Right lung (tissue), 10 donors: ENCODE results near the gene HACD4. TPM values are rescaled to one million over a fixed set of nuclear protein-coding genes. Genes with fewer than 3 reads are reported as not detected.

Experiments used
- DNase-seq, 2 donors: peaks; one replicate each; pipeline ENCODE4 v3.0.0-alpha.2; 2013
- long read RNA-seq, 8 donors: transcript quantifications; one replicate each; lab custom pipeline, GENCODE V29; 2026
- polyA plus RNA-seq, 5 donors: library from polyadenylated mRNA; unstranded; fragments of 120-200 nt; gene quantifications; one replicate each; pipeline versions ENCODE4 v1.2.1 to v1.2.3, GENCODE V29; 2013; ENCODE audit warnings: inconsistent platforms in 1 of 5, low replicate concordance in 1 of 5; ENCODE audit not compliant: insufficient read length in 5 of 5, insufficient read depth in 1 of 5

Gene HACD4, protein sequence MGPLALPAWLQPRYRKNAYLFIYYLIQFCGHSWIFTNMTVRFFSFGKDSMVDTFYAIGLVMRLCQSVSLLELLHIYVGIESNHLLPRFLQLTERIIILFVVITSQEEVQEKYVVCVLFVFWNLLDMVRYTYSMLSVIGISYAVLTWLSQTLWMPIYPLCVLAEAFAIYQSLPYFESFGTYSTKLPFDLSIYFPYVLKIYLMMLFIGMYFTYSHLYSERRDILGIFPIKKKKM
- 10 to 100 TPM in 3 of 5 donors, 1 to 10 TPM in 2; 7.3 to 12.3 (median 11.2) TPM for polyA plus RNA-seq
- long read RNA-seq, donor 1, full-length matches to known transcripts, result 10 of 10 reads
- long read RNA-seq, donor 1, partial matches to known transcripts, result 0 of 10 reads
- long read RNA-seq, donor 1, other reads (novel, unspliced or antisense), result 0 of 10 reads
- long read RNA-seq, donor 2, full-length matches to known transcripts, result 8 of 8 reads
- long read RNA-seq, donor 2, partial matches to known transcripts, result 0 of 8 reads
- long read RNA-seq, donor 2, other reads (novel, unspliced or antisense), result 0 of 8 reads
- long read RNA-seq, donor 3, full-length matches to known transcripts, result 3 of 3 reads
- long read RNA-seq, donor 3, partial matches to known transcripts, result 0 of 3 reads
- long read RNA-seq, donor 3, other reads (novel, unspliced or antisense), result 0 of 3 reads
- long read RNA-seq, donor 4, full-length matches to known transcripts, result 1 of 1 reads
- long read RNA-seq, donor 4, partial matches to known transcripts, result 0 of 1 reads
- long read RNA-seq, donor 4, other reads (novel, unspliced or antisense), result 0 of 1 reads
- long read RNA-seq, donor 5, full-length matches to known transcripts, result 8 of 8 reads
- long read RNA-seq, donor 5, partial matches to known transcripts, result 0 of 8 reads
- long read RNA-seq, donor 5, other reads (novel, unspliced or antisense), result 0 of 8 reads
- long read RNA-seq, donor 6, full-length matches to known transcripts, result 10 of 10 reads
- long read RNA-seq, donor 6, partial matches to known transcripts, result 0 of 10 reads
- long read RNA-seq, donor 6, other reads (novel, unspliced or antisense), result 0 of 10 reads
- long read RNA-seq, donor 7, full-length matches to known transcripts, result 3 of 3 reads
- long read RNA-seq, donor 7, partial matches to known transcripts, result 0 of 3 reads
- long read RNA-seq, donor 7, other reads (novel, unspliced or antisense), result 0 of 3 reads
- long read RNA-seq, donor 8, full-length matches to known transcripts, result 6 of 6 reads
- long read RNA-seq, donor 8, partial matches to known transcripts, result 0 of 6 reads
- long read RNA-seq, donor 8, other reads (novel, unspliced or antisense), result 0 of 6 reads

DNA sequence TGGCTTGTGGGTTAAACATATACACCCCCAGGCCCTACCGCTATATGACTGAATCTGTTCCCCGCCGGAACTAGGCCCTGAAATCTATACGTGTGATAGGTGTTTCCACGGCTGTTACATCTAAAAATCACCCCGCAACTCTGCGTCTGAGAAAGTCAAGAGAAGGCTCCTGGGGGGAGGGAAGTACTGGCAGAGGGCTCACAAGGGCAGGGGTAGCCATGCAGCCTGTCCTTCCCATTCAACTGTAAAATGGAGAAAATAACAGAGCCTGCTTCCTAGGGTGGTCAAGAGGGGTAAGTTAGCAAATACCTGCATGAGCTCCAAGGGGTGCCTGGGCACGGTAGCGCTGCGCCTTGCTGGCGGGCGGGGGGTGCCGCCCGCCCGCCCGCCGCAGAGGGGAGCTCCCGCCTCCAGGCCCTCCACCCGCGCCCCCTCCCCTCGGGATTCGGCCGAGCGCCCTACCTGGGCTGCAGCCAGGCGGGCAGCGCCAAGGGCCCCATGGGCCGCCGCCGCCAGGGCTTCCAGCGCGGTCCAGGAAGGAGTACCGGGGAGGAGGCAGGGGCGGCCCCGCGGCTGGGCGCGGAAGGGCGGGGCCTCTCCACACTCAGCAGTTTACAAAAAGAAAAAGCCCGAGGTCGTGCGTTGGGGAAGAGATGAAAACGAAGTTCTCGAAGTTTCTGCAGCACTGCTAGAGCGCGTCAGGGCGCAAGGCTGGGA is at the start of gene HACD4:
TSS of gene HACD4 (minus strand) at position 550 of the 717 bp plus-strand sequence. CDS start at position 500, 50 bp downstream.
- peak; percentile 48 to 59 for DNase-seq

DNA sequence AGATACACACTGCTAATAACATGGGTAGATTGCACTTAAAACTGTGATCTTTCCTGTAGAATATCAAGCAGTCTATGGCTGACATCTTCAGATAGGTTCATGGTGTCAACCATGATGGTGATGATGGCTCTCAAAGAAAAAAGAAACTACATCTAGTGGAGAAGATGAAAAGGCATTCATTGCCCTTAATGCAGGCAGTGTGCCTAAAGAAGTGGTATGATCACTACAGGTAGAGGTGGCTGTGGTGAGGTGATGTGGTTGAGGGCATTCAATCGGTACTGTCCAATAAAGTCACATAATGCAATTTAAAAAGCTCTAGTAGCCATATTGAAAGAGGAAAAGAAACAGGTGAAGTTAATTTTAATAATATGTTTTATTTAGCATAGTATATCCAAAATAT is 49.4 kb upstream of the HACD4 start:
- DNase-seq, result no peak

DNA sequence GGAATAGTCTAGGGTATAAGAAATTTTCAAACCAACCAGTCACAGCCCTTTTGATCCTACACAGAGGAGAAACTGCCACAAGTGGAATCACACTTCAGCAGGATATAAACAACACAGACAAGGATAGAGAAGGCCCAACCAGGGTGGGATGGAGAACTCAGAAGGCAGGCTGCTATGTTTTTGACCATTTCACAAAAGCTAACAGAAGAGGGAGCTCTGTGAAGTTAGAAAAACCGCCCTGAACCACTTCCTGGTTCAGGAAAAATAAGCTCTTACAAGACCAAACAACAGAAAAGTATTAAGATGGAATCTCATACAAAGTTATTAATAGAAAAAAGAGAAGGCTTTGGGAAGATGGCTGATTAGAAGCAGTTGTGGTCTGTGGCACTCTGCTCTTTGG is 47.3 kb upstream of the HACD4 start:
- DNase-seq, result no peak

DNA sequence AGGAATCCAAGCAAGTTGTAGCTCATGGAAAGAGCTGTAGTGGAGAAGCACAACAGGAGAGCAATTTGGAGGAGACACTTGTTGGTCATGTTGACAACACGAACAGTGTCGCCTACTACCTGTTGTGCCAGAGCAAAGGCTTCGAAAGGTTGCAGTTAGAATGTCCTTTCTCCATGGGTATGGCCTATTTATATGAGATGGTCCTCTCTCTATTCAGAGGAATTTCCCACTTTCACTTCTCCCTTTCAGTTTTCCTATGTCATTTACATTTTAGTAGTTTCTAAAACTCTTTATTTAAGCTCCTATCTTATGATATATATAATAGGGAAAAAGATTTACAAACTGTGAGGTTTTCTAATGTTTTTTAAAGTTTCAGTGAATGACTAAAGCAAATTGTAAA is 46.3 kb upstream of the HACD4 start, which contains the start of gene IFNB1:
TSS of gene IFNB1 (minus strand) at position 162 of the 400 bp plus-strand sequence. CDS start at position 89, 73 bp downstream.
- DNase-seq, result no peak

DNA sequence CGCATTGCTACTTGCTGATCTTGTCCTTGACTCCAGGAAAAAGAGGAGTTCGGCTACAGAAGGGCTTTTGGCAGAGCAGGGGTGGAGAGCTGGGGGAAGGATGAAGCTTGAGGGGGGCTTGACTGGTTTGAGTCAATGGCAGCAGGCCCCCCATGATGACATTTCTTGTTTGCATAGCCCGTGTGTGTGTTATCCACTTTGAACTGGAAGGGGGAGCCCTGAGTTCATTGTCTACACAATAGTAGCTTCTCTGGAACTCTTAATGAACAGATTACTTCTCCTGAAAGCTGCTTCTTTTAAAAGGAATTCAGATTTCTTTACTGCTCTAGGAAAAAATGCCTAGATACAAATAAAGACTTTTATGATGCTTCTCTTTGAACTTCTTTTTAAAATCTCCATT is 44.0 kb upstream of the HACD4 start:
- DNase-seq, result no peak

DNA sequence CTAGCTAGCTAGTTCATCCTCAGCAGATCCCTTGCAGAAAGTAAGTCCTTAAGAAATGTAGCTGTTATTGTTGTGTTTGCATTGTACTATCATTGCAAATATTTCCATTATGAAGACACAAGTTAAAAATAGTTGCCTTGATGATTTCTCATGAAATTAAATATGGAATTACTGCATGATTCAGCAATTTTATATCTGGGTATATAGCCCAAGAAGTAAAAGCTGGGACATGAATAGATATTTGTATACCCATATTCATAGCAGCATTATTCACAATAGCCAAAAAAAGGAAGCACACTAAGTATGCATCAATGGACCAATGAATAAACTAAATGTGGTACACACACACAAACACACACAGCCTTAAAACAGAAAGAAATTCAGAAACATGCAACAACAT is 39.5 kb upstream of the HACD4 start:
- no peak for DNase-seq

DNA sequence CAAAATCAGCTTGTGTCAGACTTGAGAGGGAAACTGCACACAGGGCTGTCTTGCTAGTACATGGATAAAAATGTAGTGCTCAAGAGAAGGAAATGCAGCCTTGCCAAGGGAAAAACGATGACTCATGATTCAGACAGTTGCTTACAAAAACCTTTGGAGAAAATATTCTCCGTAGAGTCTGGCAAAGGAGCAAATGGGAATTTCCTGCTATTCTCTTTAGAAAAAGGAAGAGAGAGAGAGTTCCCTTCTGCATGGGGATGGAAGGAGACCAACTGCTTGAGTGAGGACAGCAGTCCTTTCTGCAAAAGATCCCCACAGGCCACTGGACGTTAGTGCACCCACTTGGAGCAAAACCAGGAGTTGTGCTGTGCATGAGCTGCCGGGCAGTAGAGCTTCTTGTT is 38.7 kb upstream of the HACD4 start:
- DNase-seq, result peak; percentile 56 to 57

DNA sequence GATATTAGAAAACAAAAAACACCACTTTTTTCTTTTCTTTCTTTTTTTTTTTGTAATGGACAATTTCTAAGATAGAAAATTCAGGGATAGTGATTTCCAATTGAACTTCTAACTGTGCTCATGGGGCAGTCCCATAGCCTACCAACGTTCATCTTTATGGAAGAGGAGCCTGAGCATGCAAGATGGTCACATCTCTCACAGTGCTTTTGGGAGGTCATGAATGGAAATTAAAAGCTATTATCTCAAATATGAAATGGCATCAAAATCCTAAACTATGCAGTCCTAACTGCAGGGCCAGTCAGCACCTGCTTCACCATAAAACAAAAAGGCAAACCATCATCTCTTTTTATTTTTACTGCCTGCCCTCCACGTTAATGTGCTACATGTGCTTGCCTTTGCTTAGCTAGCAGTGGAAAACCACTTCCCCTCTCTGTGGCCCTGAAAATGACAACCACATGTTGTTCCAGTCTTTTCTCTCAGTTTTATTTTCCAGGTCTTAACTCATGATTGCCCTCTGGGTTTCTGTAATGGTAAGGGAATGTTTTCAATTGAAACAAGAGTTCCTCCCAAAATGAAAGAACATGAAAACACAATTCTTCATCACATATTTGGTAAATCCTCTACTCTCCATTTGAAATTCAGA is 29.6 kb upstream of the HACD4 start:
- DNase-seq, result no peak

DNA sequence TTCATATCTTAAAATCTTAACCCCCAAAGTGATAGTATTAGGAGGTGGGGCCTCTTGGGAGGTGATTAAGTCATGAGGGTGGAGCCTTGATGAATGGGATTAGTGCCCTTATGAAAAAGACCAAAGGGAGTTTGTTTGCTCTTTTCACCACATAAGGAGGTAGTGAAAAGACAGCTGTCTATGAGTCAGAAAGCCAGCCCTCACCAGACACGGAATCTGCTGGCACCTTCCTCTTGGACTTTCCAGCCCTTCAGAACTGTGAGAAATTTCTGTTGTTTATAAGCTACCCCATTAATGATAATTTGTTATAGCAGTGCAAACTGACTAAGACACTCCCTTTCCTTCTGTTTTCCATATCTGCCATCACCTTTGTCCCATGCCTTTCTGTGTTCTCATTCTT is 25.5 kb upstream of the HACD4 start:
- no peak for DNase-seq

DNA sequence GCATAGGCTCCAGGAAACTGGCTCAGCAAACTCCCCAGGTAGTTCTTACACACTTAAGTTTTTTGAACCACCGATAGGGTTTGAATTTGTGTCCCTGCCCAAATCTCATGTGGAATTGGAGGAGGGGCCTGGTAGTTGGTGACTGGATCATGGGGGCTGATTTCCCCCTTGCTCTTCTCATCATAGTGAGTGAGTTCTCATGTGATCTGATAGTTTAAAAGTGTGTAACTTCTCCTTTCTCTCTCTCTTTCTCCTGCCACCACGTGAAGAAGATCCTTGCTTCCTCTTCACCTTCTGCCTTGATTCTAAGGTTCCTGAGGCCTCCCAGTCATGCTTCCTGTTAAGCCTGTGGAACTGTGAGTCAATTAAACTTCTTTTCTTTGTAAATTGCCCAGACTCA is 22.4 kb upstream of the HACD4 start:
- no peak for DNase-seq

DNA sequence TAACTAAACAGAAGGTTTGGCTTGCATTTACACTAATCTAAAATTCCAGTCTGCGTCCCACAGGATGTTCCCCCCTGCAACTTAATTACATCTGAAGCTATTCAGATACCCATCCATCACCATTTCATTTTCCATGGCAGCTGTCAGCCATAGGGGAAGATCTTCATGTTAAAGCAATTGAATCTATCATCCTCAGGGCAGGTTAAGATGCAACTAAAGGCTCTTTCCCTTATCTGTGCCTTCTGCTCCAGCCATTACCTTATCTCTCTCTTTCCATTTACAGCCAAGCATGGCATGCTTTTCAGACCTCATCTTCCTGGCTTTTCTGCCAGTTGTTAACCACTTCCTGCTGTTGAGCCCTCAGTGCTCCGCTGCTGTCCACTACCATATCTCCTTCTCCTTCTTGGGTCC is 15.8 kb upstream of the HACD4 start:
- no peak for DNase-seq

DNA sequence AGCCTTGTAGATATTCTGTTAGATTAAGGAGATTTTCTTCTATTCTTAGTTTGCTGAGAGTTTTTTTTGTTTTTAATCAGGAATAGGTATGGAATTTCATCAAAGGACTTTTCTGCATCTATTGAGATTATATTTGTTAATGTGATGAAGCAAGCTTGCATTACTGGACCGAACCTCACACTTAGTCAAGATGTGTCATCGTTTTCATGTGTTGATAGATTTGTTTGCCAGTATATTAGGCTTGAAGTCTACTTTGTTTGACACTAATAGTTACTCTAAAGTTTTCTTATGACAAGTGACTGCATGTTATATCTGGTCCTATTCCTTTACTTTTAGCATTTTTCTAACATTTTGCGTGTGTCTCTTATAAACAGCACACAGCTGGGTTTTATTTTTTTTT is 12.4 kb upstream of the HACD4 start:
- no peak for DNase-seq

DNA sequence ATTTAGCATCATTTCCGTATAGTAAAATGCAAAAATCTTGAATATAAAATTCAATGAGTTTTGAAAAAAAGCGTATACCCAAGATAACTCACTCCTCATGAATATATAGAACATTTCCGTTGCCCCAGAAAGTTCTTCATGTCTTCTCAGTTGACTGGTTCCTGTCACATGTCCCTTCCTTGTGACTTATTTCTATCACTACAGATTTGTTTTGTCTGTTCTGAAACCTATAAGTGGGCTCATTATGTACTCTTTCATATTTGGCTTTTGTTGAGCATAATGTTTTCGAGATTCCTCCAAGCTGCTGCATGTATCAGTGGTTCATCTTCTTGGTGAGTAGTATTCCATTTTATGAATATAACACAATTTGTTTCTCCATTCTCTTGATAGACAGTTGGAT is 11.0 kb upstream of the HACD4 start:
- no peak for DNase-seq

DNA sequence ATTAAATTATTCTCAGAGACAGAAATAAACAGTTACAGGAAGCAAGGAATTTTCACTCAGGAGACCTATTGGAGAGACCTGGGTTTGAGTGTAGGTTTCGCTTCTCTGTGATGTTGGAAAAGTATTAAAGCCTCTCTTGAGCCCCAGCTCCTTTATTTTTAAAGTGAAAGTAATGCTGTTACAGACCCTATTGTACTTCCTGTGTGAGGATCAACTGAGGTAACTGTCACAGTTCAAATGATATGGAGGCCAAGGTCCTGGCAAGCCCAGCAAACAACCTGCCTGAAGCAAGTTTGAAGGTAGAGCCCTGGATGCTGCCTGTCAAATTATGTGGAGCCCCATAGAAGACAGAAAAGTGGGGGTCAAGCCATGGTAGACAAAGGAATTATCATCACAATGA is 7.9 kb upstream of the HACD4 start:
- no peak for DNase-seq

DNA sequence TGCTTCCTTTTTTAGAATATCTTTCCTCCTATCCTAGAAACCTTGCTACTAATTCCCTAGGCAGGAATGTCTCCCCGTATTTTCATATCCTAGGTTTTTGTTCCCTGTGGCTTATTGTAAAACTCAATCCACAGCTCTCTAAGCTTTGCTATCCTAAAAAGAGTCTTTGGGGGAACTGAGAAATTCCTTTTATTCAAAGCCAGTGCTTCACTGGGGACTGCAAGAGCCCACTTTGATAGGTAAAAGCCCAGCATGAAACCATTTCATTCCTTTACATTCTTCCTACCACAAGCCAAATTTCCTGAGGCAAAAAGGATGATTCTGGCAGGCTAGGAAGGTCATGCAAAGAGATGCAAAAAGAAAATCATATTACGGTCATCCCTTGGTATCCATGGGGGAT is 5.8 kb upstream of the HACD4 start:
- DNase-seq, result no peak

DNA sequence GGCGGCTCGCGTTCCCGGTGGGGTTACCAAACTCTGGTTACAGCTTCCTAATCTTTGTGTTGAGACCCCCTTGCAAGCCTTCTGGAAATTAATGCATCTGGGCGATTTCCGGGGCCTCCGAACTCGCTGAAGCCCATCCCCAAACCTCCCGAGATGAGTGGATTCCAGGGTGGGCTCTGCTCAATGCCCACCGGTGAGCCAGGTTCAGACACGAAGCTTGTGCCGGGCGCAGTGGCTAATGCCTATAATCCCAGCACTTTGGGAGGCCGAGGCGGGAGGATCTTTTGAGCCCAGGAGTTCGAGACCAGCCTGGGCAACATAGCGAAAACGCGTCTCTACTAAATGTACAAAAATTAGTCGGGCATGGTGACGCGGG is 356 bp upstream of the HACD4 start:
- no peak for DNase-seq

DNA sequence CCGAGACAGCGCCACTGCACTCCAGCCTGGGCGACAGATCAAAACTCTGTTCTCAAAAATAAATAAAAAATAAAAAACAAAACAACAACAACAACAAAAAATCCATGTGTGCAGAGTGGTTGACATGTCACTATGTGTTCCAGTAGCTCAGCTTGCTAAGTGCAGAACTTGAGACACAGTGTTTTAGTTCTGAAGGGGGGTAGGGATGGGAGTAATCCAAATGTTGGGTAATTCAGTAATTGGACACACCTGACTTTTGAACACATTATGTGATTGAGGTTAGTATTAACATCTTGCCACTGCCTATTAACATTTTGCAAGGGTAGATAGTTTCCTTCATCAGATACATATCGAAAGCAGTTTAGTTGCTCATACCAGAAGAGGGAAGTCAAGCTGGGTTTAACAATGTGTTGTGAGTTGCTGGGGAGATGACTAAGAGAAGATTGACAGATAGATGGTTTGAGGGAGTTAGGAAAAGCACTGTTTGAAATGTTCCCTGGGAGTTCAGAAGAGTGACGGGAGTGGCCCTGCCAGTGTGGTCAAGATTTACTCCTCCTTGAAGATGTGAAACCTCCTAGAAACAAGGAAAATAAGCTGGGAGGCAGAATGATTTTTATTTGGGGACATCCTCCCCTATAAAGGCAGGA is 928 bp downstream of the HACD4 start:
- peak in 1 of 2 donors; percentile 10 for DNase-seq

DNA sequence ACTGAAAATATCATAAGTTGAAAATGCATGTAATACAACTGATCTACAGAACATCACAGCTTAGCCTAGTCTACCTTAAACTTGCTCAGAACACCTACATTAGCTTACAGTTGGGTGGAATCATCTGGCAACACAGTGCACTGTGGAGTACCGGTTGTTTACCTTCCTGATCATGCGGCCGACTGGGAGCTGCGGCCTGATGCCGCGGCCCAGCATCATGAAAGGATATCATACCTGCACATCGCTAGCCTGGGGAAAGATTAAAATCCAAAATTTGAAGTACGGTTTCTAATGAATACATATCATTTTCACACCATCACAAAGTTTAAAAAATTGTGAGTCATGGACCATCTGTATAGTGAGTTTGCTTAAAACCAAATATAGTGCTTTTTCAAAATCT is 1.8 kb downstream of the HACD4 start:
- DNase-seq, result no peak

DNA sequence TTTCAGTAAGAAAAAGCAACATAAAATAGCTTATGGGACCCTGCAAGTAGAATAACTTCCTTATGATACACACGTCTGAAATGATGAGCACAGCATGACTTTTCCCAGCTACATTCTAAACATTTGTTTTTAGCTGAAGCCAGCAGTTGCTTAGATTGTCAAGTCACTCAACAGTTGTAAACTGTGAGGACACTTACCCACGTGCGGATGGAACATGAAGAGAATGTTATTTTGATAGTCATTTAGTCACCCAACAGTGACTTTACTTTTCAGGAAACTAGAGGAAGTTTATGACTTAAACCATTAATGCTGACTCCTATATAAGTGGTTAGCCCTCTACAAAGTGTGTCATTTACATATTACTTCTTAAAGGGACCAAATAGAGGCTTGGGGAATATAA is 3.0 kb downstream of the HACD4 start:
- no peak for DNase-seq

DNA sequence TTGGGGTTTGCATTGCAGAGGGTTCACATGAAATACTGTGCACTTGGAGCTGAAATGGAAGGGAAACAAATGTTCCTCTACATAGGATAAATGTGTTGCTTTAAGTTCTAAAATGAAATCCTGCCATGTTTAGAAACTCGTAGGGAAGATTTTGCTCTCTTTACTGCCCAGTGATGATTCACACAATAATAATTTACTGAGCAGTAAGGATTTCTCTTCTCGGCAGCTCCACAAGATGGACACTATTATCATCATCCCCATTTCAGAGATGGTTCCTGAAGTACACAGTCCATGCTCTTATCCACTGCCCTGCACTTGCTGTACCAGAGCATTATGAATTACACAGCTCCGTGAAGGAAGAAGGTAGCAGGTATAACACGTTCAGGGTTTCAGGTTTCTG is 4.1 kb downstream of the HACD4 start:
- no peak for DNase-seq
